NK-92 treated with Interleukin-12 subunit alpha and Interleukin-12 subunit beta, amount 100 ng/mL, for 24 hours (cell line): ENCODE data around the gene NXT1.

ENCODE experiments used
- DNase-seq: peaks from one replicate; lab custom pipeline; 2025; lab: John Stamatoyannopoulos, UW

The NXT1 gene

GRCh38 chr20:23361119-23361475, 10.5 kb downstream of the NXT1 start:
- DNase-seq, result no peak

- peak; percentile 98 for DNase-seq
These were observed 11.1 kb downstream of the NXT1 start, which contains the start of gene GZF1 for GRCh38 chr20:23361476-23362391. Gene GZF1 (plus strand): TSS chr20:23362182. CDS start chr20:23364384, 2,202 bp downstream.

GRCh38 chr20:23362392-23363256, 12.0 kb downstream of the NXT1 start:
- DNase-seq, result no peak

GRCh38 chr20:23363257-23363649, 12.7 kb downstream of the NXT1 start:
- DNase-seq, result no peak

GRCh38 chr20:23365390-23366165, 15.0 kb downstream of the NXT1 start:
- DNase-seq, result no peak

- DNase-seq, result no peak
These were observed 15.8 kb downstream of the NXT1 start for GRCh38 chr20:23366384-23366783.

- no peak for DNase-seq
These were observed 17.2 kb downstream of the NXT1 start for GRCh38 chr20:23367770-23368169.

- no peak for DNase-seq
These were observed 17.9 kb downstream of the NXT1 start for GRCh38 chr20:23368316-23369071.

GRCh38 chr20:23369072-23369823, 18.7 kb downstream of the NXT1 start:
- no peak for DNase-seq

- DNase-seq, result no peak
These were observed 19.7 kb downstream of the NXT1 start for GRCh38 chr20:23370274-23370673.

- DNase-seq, result no peak
These were observed 20.3 kb downstream of the NXT1 start for GRCh38 chr20:23370873-23371272.

GRCh38 chr20:23371496-23371895, 20.9 kb downstream of the NXT1 start:
- no peak for DNase-seq

GRCh38 chr20:23374441-23374840, 23.9 kb downstream of the NXT1 start:
- no peak for DNase-seq

GRCh38 chr20:23375827-23376226, 25.2 kb downstream of the NXT1 start:
- DNase-seq, result no peak

GRCh38 chr20:23379772-23380171, 29.2 kb downstream of the NXT1 start:
- no peak for DNase-seq

GRCh38 chr20:23381876-23382275, 31.3 kb downstream of the NXT1 start:
- no peak for DNase-seq

- no peak for DNase-seq
These were observed 35.9 kb downstream of the NXT1 start for GRCh38 chr20:23386304-23387117.

- no peak for DNase-seq
These were observed 36.5 kb downstream of the NXT1 start for GRCh38 chr20:23387118-23387443.

- no peak for DNase-seq
These were observed 39.6 kb downstream of the NXT1 start for GRCh38 chr20:23390091-23390774.
